Ovary (tissue), 3 donors: ENCODE measurements around the gene MYBL2.

ENCODE experiments used
- CTCF ChIP-seq, 3 donors: fragments of 450-650 bp in 2 of 3; fragments of 200-600 bp in 1 of 3; IDR thresholded peaks; one replicate each; pipeline versions ENCODE4 v1.5.1 to v1.8.0; 2016 to 2022; ENCODE audit warnings: antibody characterized with exemption in 3 of 3, mild to moderate bottlenecking in 1 of 3
- POLR2A ChIP-seq: fragments of 450-650 bp; IDR thresholded peaks from one replicate; pipeline ENCODE4 v1.6.1; 2017; ENCODE audit warnings: antibody characterized with exemption, mild to moderate bottlenecking, moderate library complexity
- donor health status: DM: no; HTN: no; CAD: no.

DNA sequence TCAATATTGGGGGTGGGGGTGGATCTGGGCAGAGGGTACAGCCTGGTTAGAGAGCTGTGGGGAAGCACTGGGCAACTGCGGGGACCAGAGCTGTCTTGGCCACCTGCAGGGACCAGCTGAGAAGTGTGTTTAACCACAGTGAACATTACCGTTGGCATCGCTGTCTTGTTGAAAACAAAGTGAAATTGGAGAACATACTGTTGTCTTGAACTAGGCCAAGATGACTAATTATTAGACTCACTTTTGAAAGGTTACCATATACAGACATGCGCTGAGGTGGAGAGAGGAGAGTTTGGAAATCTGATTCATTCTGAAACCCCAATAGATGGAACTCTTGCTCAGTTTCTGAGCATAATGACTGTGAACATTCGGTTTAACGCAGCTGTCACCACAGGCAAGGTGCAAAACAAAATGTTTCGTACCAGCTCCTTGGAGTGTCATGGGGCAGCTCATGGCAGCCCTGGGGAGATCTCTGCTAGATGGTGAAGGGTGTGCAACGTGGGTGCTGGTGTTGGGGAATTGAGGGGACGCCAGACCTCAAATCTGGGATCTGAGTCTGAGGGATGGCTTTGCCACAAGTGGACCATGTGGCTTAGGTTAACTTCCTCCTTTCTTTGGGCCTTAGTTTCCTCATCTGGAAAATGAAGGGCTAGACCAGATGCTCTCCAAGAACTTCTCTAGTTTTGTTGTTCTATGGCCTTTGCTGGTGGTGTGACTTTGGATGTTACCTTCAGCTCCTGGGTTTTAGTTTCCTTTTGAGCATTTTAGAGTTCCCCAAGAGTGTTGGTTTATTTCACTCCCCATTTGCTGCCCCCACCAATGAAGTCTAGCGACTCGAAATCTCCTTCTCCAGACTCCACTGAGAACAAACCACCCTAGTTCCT lies 84.5 kb downstream of the MYBL2 start:
- TF ChIP-seq POLR2A (no peak), CTCF (IDR thresholded peaks at IDR 0.05) (no peak)
